GM13976 (cell line): Measurements from ENCODE around the gene ABCG8.

Experiments used
- DNase-seq: peaks from one replicate; pipeline ENCODE4 v3.0.0; 2012; ENCODE audit warnings: low spot score
- CTCF ChIP-seq: IDR thresholded peaks from 2 replicates; pipeline ENCODE4 v1.5.1; 2012; ENCODE audit warnings: borderline replicate concordance, mild to moderate bottlenecking; ENCODE audit not compliant: insufficient read depth; ENCODE audit errors: extremely low read depth, missing control alignments, control extremely low read depth
- in situ Hi-C: fragments of 300-500 bp; cut with MboI; formaldehyde crosslinking; loops from one replicate; pipeline ENCODE4 v1.12.0; 2022; ENCODE audit warnings: low sequenced_read_pairs, mixed read lengths, inconsistent platforms; ENCODE audit not compliant: unreplicated experiment

Gene ABCG8

GRCh38 chr2:43837033-43837432 is 1.7 kb upstream of the ABCG8 start:
- in situ Hi-C loops: no loop called here
- no peak for TF ChIP-seq CTCF
- no peak for DNase-seq

GRCh38 chr2:43837831-43838559 is 776 bp upstream of the ABCG8 start:
- in situ Hi-C loops: no loop called here
- TF ChIP-seq CTCF: no peak
- peak; percentile 4 for DNase-seq

GRCh38 chr2:43839776-43840564 is 1.2 kb downstream of the ABCG8 start:
- DNase-seq: peak; percentile 8
- TF ChIP-seq CTCF: no peak
- in situ Hi-C loops: no loop called here

GRCh38 chr2:43840965-43841364 is 2.2 kb downstream of the ABCG8 start:
- in situ Hi-C loops: no loop called here
- DNase-seq: peak; percentile 2
- no peak for TF ChIP-seq CTCF

GRCh38 chr2:43841949-43842865 is 3.4 kb downstream of the ABCG8 start:
- TF ChIP-seq CTCF: no peak
- DNase-seq: peak; percentile 1
- in situ Hi-C loops: no loop called here

GRCh38 chr2:43842866-43843226 is 4.1 kb downstream of the ABCG8 start:
- in situ Hi-C loops: no loop called here
- DNase-seq: peak; percentile 1
- no peak for TF ChIP-seq CTCF
